HepG2 (cell line): ENCODE measurements around the gene TMBIM4. TPM values are rescaled to one million over a fixed set of nuclear protein-coding genes. Genes with fewer than 3 reads are reported as not detected.

ENCODE experiments used
- ATAC-seq: fragments of 200-7000 bp; cut with Tn5 transposase; 3 replicates; pipeline ENCODE4 v1.9.1; 2020; ENCODE audit warnings: mild to moderate bottlenecking, moderate library complexity
- BruUV-seq: library from RNA; stranded (reverse); fragments of 400-500 nt; replicated peaks from 2 replicates; lab custom pipeline; 2021; lab: Mats Ljungman, UMichigan
- CTCF ChIA-PET: fragments of 300-600 bp; formaldehyde crosslinking; extraction: SDS; loops from one replicate; lab custom pipeline; 2021; ENCODE audit warnings: low total read pairs, inconsistent platforms, low intra/inter-chr PET ratio; lab: Yijun Ruan, JAX
- POLR2A ChIA-PET: fragments of 350-600 bp; sonication (Branson Sonifier 250); formaldehyde crosslinking; loops from one replicate; lab custom pipeline; 2020; ENCODE audit warnings: antibody characterized with exemption, inconsistent platforms; lab: Yijun Ruan, JAX
- DNase-seq: peaks from one replicate; pipeline ENCODE4 v3.0.0-alpha.2; 2015; ENCODE audit warnings: low spot score
- FAIRE-seq: peaks from 3 replicates; lab custom pipeline; 2011; peaks lifted over from hg19 to GRCh38; lab: Jason Lieb, UNC
- H2AFZ ChIP-seq: one replicate; pipeline ENCODE4 v1.6.1; 2011; ENCODE audit warnings: low read length, inconsistent platforms
- H3K27ac ChIP-seq: fragments of 300-600 bp; 3 replicates; pipeline ENCODE4 v1.8.0; 2011; ENCODE audit warnings: mixed run types, mild to moderate bottlenecking, mixed read lengths, low read length, inconsistent platforms; ENCODE audit not compliant: insufficient read depth; ENCODE audit errors: extremely low read length
- H3K27me3 ChIP-seq, 2 experiments: fragments of 200-600 bp in 1 of 2; 2 replicates in 1 of 2; 3 replicates in 1 of 2; pipeline versions ENCODE4 v1.6.0 to v1.8.0; 2011; ENCODE audit warnings: low read length in 2 of 2, mild to moderate bottlenecking in 2 of 2, moderate library complexity in 2 of 2, inconsistent platforms in 1 of 2; ENCODE audit not compliant: insufficient read depth in 2 of 2, control insufficient read depth in 1 of 2
- H3K36me3 ChIP-seq, 2 experiments: fragments of 200-600 bp in 1 of 2; replicated peaks in 1 of 2; 2 replicates in 1 of 2; 3 replicates in 1 of 2; pipeline versions ENCODE4 v1.5.1 to v1.8.0; 2011; ENCODE audit warnings: low read length in 2 of 2, inconsistent platforms in 1 of 2; ENCODE audit not compliant: insufficient read depth in 2 of 2, control insufficient read depth in 1 of 2
- H3K4me1 ChIP-seq: 2 replicates; pipeline ENCODE4 v1.5.1; 2012; ENCODE audit warnings: low read length, inconsistent platforms; ENCODE audit not compliant: insufficient read depth
- H3K4me2 ChIP-seq: 2 replicates; pipeline ENCODE4 v1.6.0; 2011; ENCODE audit warnings: low read depth, low read length, inconsistent platforms
- H3K4me3 ChIP-seq, 3 experiments: fragments of 200-600 bp in 1 of 3; sonication (generic), shearing (Covaris generic) in 1 of 3; replicated peaks in 1 of 3; 2 replicates each; pipeline ENCODE4 v1.5.1; 2011 to 2016; ENCODE audit warnings: low read length in 3 of 3, inconsistent platforms in 2 of 3, low read depth in 2 of 3, mild to moderate bottlenecking in 2 of 3, control low read depth in 1 of 3, mixed read lengths in 1 of 3; ENCODE audit not compliant: insufficient read depth in 1 of 3
- H3K79me2 ChIP-seq: one replicate; pipeline ENCODE4 v1.6.1; 2011; ENCODE audit warnings: low read length, inconsistent platforms; ENCODE audit not compliant: insufficient read depth
- H3K9ac ChIP-seq: 2 replicates; pipeline ENCODE4 v1.6.0; 2011; ENCODE audit warnings: mild to moderate bottlenecking, low read depth, low read length, inconsistent platforms; ENCODE audit not compliant: insufficient read depth
- H3K9me3 ChIP-seq: 2 replicates; pipeline ENCODE4 v1.5.1; 2012; ENCODE audit warnings: mild to moderate bottlenecking, low read length
- H4K20me1 ChIP-seq: 2 replicates; pipeline ENCODE4 v1.6.0; 2011; ENCODE audit warnings: inconsistent platforms, mild to moderate bottlenecking, low read length, moderate library complexity; ENCODE audit not compliant: insufficient read depth
- HDAC2 ChIP-seq: sonication (generic); formaldehyde crosslinking; IDR thresholded peaks from 2 replicates; pipeline ENCODE4 v1.4.0; 2020; ENCODE audit warnings: missing genetic modification reagents
- HNF4A ChIP-seq: sonication (generic); formaldehyde crosslinking; IDR thresholded peaks from 2 replicates; pipeline ENCODE4 v1.4.0; 2020; ENCODE audit warnings: missing genetic modification reagents
- MAFF ChIP-seq: IDR thresholded peaks from 2 replicates; pipeline ENCODE4 v1.6.1; 2011; ENCODE audit warnings: low read depth, low read length, improper control_type of control experiment
- MLXIP ChIP-seq: sonication (generic); formaldehyde crosslinking; IDR thresholded peaks from 2 replicates; pipeline ENCODE4 v1.9.0; 2021; ENCODE audit warnings: missing genetic modification reagents, borderline replicate concordance
- POLR2A ChIP-seq, 2 experiments: IDR thresholded peaks; 2 replicates each; pipeline ENCODE4 v1.6.1; 2011; ENCODE audit warnings: low read depth in 2 of 2, low read length in 2 of 2, mild to moderate bottlenecking in 1 of 2, moderate library complexity in 1 of 2; ENCODE audit not compliant: insufficient read depth in 1 of 2
- PPARG ChIP-seq: conservative IDR thresholded peaks from 2 replicates; pipeline ENCODE4 v1.6.1; 2016; ENCODE audit warnings: missing biosample characterization, missing genetic modification reagents
- ZBTB49 ChIP-seq: sonication (generic); formaldehyde crosslinking; IDR thresholded peaks from 2 replicates; pipeline ENCODE4 v1.4.0; 2020; ENCODE audit warnings: missing genetic modification reagents, borderline replicate concordance
- ZKSCAN5 ChIP-seq: sonication (generic); formaldehyde crosslinking; IDR thresholded peaks from 2 replicates; pipeline ENCODE4 v1.5.1; 2020; ENCODE audit warnings: mild to moderate bottlenecking, missing genetic modification reagents
- ZNF567 ChIP-seq: sonication (generic); formaldehyde crosslinking; IDR thresholded peaks from 2 replicates; pipeline ENCODE4 v1.8.1; 2023; ENCODE audit warnings: mild to moderate bottlenecking, missing genetic modification reagents, borderline replicate concordance
- WGBS: methylation state at CpG from one replicate; pipeline ENCODE4 v1.1.6; 2017; ENCODE audit warnings: low lambda C conversion rate; 5-methylcytosine and 5-hydroxymethylcytosine counted together
- in situ Hi-C: cut with HindIII; loops from 2 replicates; pipeline ENCODE4 v1.10.0; 2017; ENCODE audit warnings: low pct_unique_long_range_greater_than_20kb; ENCODE audit not compliant: extremely low pct_ligation_motif_present
- intact Hi-C: fragments of 100-400 bp; cut with micrococcal nuclease; formaldehyde crosslinking; loops from one replicate; pipeline ENCODE4 v1.10.0; 2022; ENCODE audit not compliant: unreplicated experiment
- polyA plus RNA-seq, 8 experiments: library from polyadenylated mRNA; depleted of rRNA in 3 of 8; stranded (reverse) in 7 of 8; unstranded in 1 of 8; fragments of >200 nt; fragmentation: Illumina TruSeq in 4 of 8; extraction: Trizol in 4 of 8; gene quantifications; 2 replicates each; pipeline versions ENCODE4 v1.2.1 to v1.2.3, GENCODE V29; 2011 to 2016; ENCODE audit warnings: low read depth in 4 of 8, missing spikeins in 1 of 8, mixed read lengths in 1 of 8; ENCODE audit not compliant: insufficient read depth in 1 of 8
- total RNA-seq, 5 experiments: library from RNA; depleted of rRNA; stranded (reverse); fragments of >200 nt; fragmentation: Illumina TruSeq; extraction: Trizol; gene quantifications; 2 replicates each; pipeline ENCODE4 v1.2.3, GENCODE V29; 2016; ENCODE audit warnings: low read depth in 1 of 5
- TF ChIP-seq, protein P1 (sequence below): sonication (generic); formaldehyde crosslinking; IDR thresholded peaks from 2 replicates; pipeline ENCODE4 v1.4.0; 2020; ENCODE audit warnings: missing genetic modification reagents

TMBIM4 gene
- total and polyA plus RNA-seq, 2 of the 13 experiments (the other 11 are each of a cell fraction or from before 2014, with no cell fraction given) = 60.5 to 67.7 TPM

- no peak overlapping the region for H3K27ac ChIP-seq
- H4K20me1 ChIP-seq = no peaks in the 10 kb centered on the region
- TF ChIP-seq MLXIP = no peak
- no peak for TF ChIP-seq PPARG (CRISPR knock-in tag)
- no peak for TF ChIP-seq MAFF
- H3K9me3 ChIP-seq = peaks cover 10% of the 10 kb centered on the region
- FAIRE-seq = no peak
- ChIA-PET POLR2A (no interaction called here), CTCF (no interaction called here)
- H3K4me3 ChIP-seq = no peak overlapping the region
- no peak overlapping the region for H2AFZ ChIP-seq
- no peak overlapping the region for H3K4me2 ChIP-seq
- ATAC-seq = no peak
- no TSS peak for BruUV-seq
- H3K9ac ChIP-seq = no peak overlapping the region
- DNase-seq = no peak
- in situ Hi-C loops = loop anchor here (10.0 kb wide), 1 partner anchor 262 kb away; no protein-coding TSS in a partner anchor
- no peaks in the 10 kb centered on the region for H3K79me2 ChIP-seq
- no peaks in the 10 kb centered on the region for H3K27me3 ChIP-seq
- H3K4me1 ChIP-seq = peaks cover 7% of the 10 kb centered on the region; the same call in 1 of the 2 replicates
- H3K36me3 ChIP-seq = peaks cover 2 to 8% of the 10 kb centered on the region in 2 experiments; a peak in 2 of 5 replicates
- intact Hi-C loops = no loop called here
These were observed 27.0 kb downstream of the TMBIM4 start for GRCh38 chr12:66142826-66143225.

DNA sequence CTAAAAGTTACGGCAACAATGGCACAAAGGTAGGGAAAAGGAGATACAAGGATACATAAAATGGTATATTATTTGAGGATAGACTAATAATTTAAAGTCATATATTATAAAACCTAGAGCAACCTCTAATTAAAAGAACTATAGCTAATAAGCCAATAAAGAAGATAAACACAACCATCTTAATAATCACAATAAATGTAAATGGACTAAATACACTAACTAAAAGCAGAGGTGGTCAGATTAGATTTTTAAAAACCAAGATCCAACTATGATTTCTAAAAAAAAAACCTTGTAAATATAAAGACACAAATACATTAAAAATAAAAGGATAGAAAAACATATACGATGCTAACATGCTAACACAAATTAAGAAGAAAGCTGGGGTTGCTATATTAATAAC is 28.5 kb downstream of the TMBIM4 start:
- H3K9ac ChIP-seq = no peak overlapping the region
- no peaks in the 10 kb centered on the region for H3K79me2 ChIP-seq
- no peak overlapping the region for H3K27ac ChIP-seq
- H4K20me1 ChIP-seq = no peaks in the 10 kb centered on the region
- peaks cover 7% of the 10 kb centered on the region; the same call in 1 of the 2 replicates for H3K4me1 ChIP-seq
- no TSS peak for BruUV-seq
- no peak overlapping the region for H2AFZ ChIP-seq
- H3K4me2 ChIP-seq = no peak overlapping the region
- H3K9me3 ChIP-seq = peaks cover 10% of the 10 kb centered on the region
- 97% methylated on average over 2 of the region's 2 CpGs for WGBS
- POLR2A ChIA-PET = no interaction called here
- H3K27me3 ChIP-seq = no peaks in the 10 kb centered on the region
- in situ Hi-C loops = loop anchor here (10.0 kb wide), 1 partner anchor 264 kb away; no protein-coding TSS in a partner anchor
- no peak overlapping the region for H3K4me3 ChIP-seq
- TF ChIP-seq HNF4A (CRISPR knock-in tag) = no peak
- TF ChIP-seq POLR2A (IDR thresholded peaks at IDR 0.05; ENCODE audit: insufficient read depth in 1 of 2, low read depth in 2 of 2, low read length in 2 of 2) = no peak
- TF ChIP-seq HDAC2 (CRISPR knock-in tag) = no peak
- TF ChIP-seq ZNF567 (CRISPR knock-in tag) = no peak
- TF ChIP-seq ZBTB49 (CRISPR knock-in tag) = no peak
- TF ChIP-seq, protein P1, sequence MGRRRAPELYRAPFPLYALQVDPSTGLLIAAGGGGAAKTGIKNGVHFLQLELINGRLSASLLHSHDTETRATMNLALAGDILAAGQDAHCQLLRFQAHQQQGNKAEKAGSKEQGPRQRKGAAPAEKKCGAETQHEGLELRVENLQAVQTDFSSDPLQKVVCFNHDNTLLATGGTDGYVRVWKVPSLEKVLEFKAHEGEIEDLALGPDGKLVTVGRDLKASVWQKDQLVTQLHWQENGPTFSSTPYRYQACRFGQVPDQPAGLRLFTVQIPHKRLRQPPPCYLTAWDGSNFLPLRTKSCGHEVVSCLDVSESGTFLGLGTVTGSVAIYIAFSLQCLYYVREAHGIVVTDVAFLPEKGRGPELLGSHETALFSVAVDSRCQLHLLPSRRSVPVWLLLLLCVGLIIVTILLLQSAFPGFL (CRISPR knock-in tag) = no peak
- TF ChIP-seq ZKSCAN5 (CRISPR knock-in tag) = no peak
- TF ChIP-seq, all 625 proteins: peak for 0
- no peak for ATAC-seq
- DNase-seq = no peak
- no peak for FAIRE-seq
- intact Hi-C loops = no loop called here
- H3K36me3 ChIP-seq = peaks cover 2 to 13% of the 10 kb centered on the region in 2 experiments; a peak in 3 of 5 replicates
- CTCF ChIA-PET = no interaction called here
